ENCODE measurements around the gene DRAM1. TPM values are rescaled to one million over a fixed set of nuclear protein-coding genes. Genes with fewer than 3 reads are reported as not detected.

The DRAM1 gene
- total and polyA plus RNA-seq, 2 of the 4 experiments (the other 2 are of a cell fraction): 20.0 to 27.2 TPM

DNA sequence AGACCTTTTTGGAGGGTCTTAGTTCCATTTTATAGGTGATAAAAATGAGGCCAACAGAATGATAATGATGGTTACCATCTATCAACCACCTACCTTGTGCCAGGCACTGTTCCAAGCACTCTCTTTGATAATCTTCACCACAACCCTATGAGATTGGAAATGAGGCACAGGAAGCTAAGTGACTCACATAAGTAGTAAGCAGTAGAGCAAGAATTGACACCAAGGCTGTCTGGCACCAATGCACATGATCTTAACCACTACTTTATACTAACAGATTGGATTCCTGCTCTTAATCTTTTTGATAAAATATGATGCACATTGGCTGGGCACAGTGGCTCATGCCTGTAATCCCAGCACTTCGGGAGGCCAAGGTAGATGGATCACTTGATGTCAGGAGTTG is 91.4 kb downstream of the DRAM1 start:
- no peak for DNase-seq
- Histone ChIP-seq H2AK9ac (replicated peaks; ENCODE audit: low read depth, low read length, poor library complexity) (no peak overlapping the region), H3K4me3 (ENCODE audit: insufficient read depth, low read depth, low read length) (no peak overlapping the region), H3K9me3 (ENCODE audit: control insufficient read depth, insufficient read depth, low read length) (no peaks in the 10 kb centered on the region), H3K9me1 (ENCODE audit: insufficient read depth, low read length) (no peaks in the 10 kb centered on the region), H2BK120ac (ENCODE audit: low read depth, low read length) (no peak overlapping the region), H3K4ac (ENCODE audit: low read depth, low read length) (no peak overlapping the region), H3K56ac (ENCODE audit: extremely low read depth, insufficient read depth, low read length) (no peak overlapping the region), H2AK5ac (ENCODE audit: low read depth, low read length) (no peak overlapping the region), H3K27ac (ENCODE audit: insufficient read depth, low read length) (no peak overlapping the region), H3K4me1 (ENCODE audit: control insufficient read depth, insufficient read depth, low read length) (no peaks in the 10 kb centered on the region), H3K27me3 (ENCODE audit: control insufficient read depth, insufficient read depth, low read length) (no peaks in the 10 kb centered on the region), H3K23ac (ENCODE audit: low read depth, low read length) (no peak overlapping the region), H4K5ac (ENCODE audit: low read depth, low read length) (no peak overlapping the region), H4K20me1 (ENCODE audit: insufficient read depth, low read length) (no peaks in the 10 kb centered on the region), H3K36me3 (ENCODE audit: control insufficient read depth, insufficient read depth, low read length) (no peaks in the 10 kb centered on the region), H4K91ac (ENCODE audit: insufficient read depth, low read depth, low read length) (no peak overlapping the region), H2BK20ac (ENCODE audit: low read depth, low read length) (no peak overlapping the region), H2BK5ac (ENCODE audit: low read depth, low read length, poor library complexity, severe bottlenecking) (no peak overlapping the region), H3K9ac (ENCODE audit: low read depth, low read length) (no peak overlapping the region), H3K79me1 (ENCODE audit: low read depth in 1 of 2, low read length in 2 of 2) (no peaks in the 10 kb centered on the region), H2BK15ac (ENCODE audit: low read depth, low read length) (no peak overlapping the region), H4K8ac (ENCODE audit: low read depth in 2 of 2, low read length in 2 of 2) (no peak overlapping the region), H3K18ac (ENCODE audit: low read depth, low read length) (no peak overlapping the region), H2AFZ (replicated peaks; ENCODE audit: low read length, poor library complexity) (no peak overlapping the region), H3K4me2 (ENCODE audit: low read depth, low read length) (no peak overlapping the region), H3K14ac (replicated peaks; ENCODE audit: low read depth, low read length) (no peak overlapping the region)
- no peak for ATAC-seq (ENCODE audit: low read depth)
- WGBS, 2 experiments (ENCODE audit: extremely low coverage in 2 of 2, insufficient read length in 1 of 2): no CpG with 5 or more reads among the region's 1 CpG
- intact Hi-C loops (cut with micrococcal nuclease): loop anchor here (5.0 kb wide), 1 partner anchor 34 kb away; no protein-coding TSS in a partner anchor
- BruUV-seq (replicated peaks): no TSS peak
- in situ Hi-C loops (cut with MboI; ENCODE audit: low sequenced_read_pairs): loop anchor here (25.0 kb wide), 1 partner anchor 769 kb away; no protein-coding TSS in a partner anchor
- ChIA-PET CTCF (no interaction called here), POLR2A (ENCODE audit: unreplicated experiment) (no interaction called here)
- TF ChIP-seq NFE2L2 (IDR thresholded peaks at IDR 0.05; ENCODE audit: low read depth, low read length) (no peak), MAFK (IDR thresholded peaks at IDR 0.05; ENCODE audit: low read depth, low read length) (no peak), RAD21 (IDR thresholded peaks at IDR 0.05; ENCODE audit: low read length) (no peak), POLR2A (IDR thresholded peaks at IDR 0.05; ENCODE audit: low read depth, low read length) (no peak), MXI1 (IDR thresholded peaks at IDR 0.05; ENCODE audit: borderline replicate concordance, low read depth, low read length) (no peak), FOS (IDR thresholded peaks at IDR 0.05; ENCODE audit: low read depth, low read length) (no peak), CEBPB (IDR thresholded peaks at IDR 0.05; ENCODE audit: low read depth, low read length) (no peak), RCOR1 (IDR thresholded peaks at IDR 0.05; ENCODE audit: insufficient replicate concordance, low read length) (no peak)
- TF ChIP-seq, protein P1, sequence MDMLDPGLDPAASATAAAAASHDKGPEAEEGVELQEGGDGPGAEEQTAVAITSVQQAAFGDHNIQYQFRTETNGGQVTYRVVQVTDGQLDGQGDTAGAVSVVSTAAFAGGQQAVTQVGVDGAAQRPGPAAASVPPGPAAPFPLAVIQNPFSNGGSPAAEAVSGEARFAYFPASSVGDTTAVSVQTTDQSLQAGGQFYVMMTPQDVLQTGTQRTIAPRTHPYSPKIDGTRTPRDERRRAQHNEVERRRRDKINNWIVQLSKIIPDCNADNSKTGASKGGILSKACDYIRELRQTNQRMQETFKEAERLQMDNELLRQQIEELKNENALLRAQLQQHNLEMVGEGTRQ (IDR thresholded peaks at IDR 0.05; ENCODE audit: low read depth, low read length): no peak
- dilution Hi-C loops (cut with HindIII; ENCODE audit: low sequenced_read_pairs, unreplicated experiment): no loop called here

Small RNA genes lying within 50 kb of the gene (microRNA-seq; reads per million reads assigned to microRNA genes)
- gene RNA5SP369 (ENCODE audit: insufficient read depth, insufficient read length) (not detected), gene RNU6-1183P (ENCODE audit: insufficient read depth, insufficient read length) (not detected)

Small RNA genes lying within 50 kb of the gene (small RNA-seq; reads per million reads assigned to genes)
- gene RNA5SP369: 0 reads per million in 5 experiments
- 0 to 0.08 (median 0) reads per million in 5 experiments for gene RNU6-1183P

Other genes starting within 250 kb of the DRAM1 start
- gene CHPT1, start 179.9 kb upstream of the DRAM1 start, total RNA-seq (2012; rRNA removed): 8.1 and 18.6 TPM in 2 replicates
- gene CHPT1, start 179.9 kb upstream of the DRAM1 start, polyA plus RNA-seq (2012; rRNA removed): 11.4 and 11.7 TPM in 2 replicates
- under 0.01 TPM in 1 of 2 replicates, not detected in the other for gene SYCP3, start 138.1 kb upstream of the DRAM1 start, total RNA-seq (2012; rRNA removed)
- gene SYCP3, start 138.1 kb upstream of the DRAM1 start, polyA plus RNA-seq (2012; rRNA removed): 0.07 TPM in 1 of 2 replicates, not detected in the other
- 24.2 and 28.9 TPM in 2 replicates for gene GNPTAB, start 46.6 kb upstream of the DRAM1 start, total RNA-seq (2012; rRNA removed)
- 14.1 and 16.0 TPM in 2 replicates for gene GNPTAB, start 46.6 kb upstream of the DRAM1 start, polyA plus RNA-seq (2012; rRNA removed)
- gene WASHC3, start 184.4 kb downstream of the DRAM1 start, total RNA-seq (2012; rRNA removed): 82.8 and 87.1 TPM in 2 replicates
- 52.7 and 54.8 TPM in 2 replicates for gene WASHC3, start 184.4 kb downstream of the DRAM1 start, polyA plus RNA-seq (2012; rRNA removed)
- gene NUP37, start 242.5 kb downstream of the DRAM1 start, total RNA-seq (2012; rRNA removed): 55.0 and 71.9 TPM in 2 replicates
- gene NUP37, start 242.5 kb downstream of the DRAM1 start, polyA plus RNA-seq (2012; rRNA removed): 28.4 and 41.1 TPM in 2 replicates
- gene PARPBP, start 242.6 kb downstream of the DRAM1 start, total RNA-seq (2012; rRNA removed): 7.2 and 15.6 TPM in 2 replicates
- 3.0 and 4.8 TPM in 2 replicates for gene PARPBP, start 242.6 kb downstream of the DRAM1 start, polyA plus RNA-seq (2012; rRNA removed)

Measured in IMR-90 (cell line).